CD4-positive, alpha-beta T cell (primary cell): ENCODE results near the gene LLGL1. TPM values are rescaled to one million over a fixed set of nuclear protein-coding genes. Genes with fewer than 3 reads are reported as not detected.

Experiments
- ATAC-seq: fragments of 200-7000 bp; cut with Tn5 transposase; one replicate; pipeline ENCODE4 v1.10.0; 2022; ENCODE audit warnings: mild to moderate bottlenecking; ENCODE audit not compliant: poor library complexity
- CTCF ChIA-PET: fragments of 350-600 bp; sonication (Branson Sonifier 250); formaldehyde crosslinking; loops from one replicate; lab custom pipeline; 2021; ENCODE audit warnings: antibody characterized with exemption, inconsistent platforms; lab: Charles Lee
- POLR2A ChIA-PET: fragments of 350-600 bp; sonication (Branson Sonifier 250); formaldehyde crosslinking; loops from one replicate; lab custom pipeline; 2021; ENCODE audit warnings: antibody characterized with exemption, inconsistent platforms; lab: Charles Lee
- DNase-seq, 14 experiments: peaks; one replicate each; pipeline ENCODE4 v3.0.0-alpha.2; 2013 to 2020; ENCODE audit warnings: mixed read lengths in 2 of 14
- H3K27ac ChIP-seq, 2 donors: one replicate each; pipeline versions ENCODE4 v1.5.1 to v1.7.0; 2013; ENCODE audit warnings: low read length in 2 of 2, low read depth in 1 of 2, mild to moderate bottlenecking in 1 of 2
- H3K27me3 ChIP-seq, 2 experiments: 1 replicate in 1 of 2; 2 replicates in 1 of 2; pipeline versions ENCODE4 v1.6.1 to v1.7.0; 2013; ENCODE audit warnings: low read length in 2 of 2, control low read depth in 1 of 2, mild to moderate bottlenecking in 1 of 2, moderate library complexity in 1 of 2; ENCODE audit not compliant: insufficient read depth in 2 of 2, control insufficient read depth in 1 of 2
- H3K36me3 ChIP-seq: one replicate; pipeline ENCODE4 v1.6.1; 2013; ENCODE audit warnings: low read length, control low read depth; ENCODE audit not compliant: insufficient read depth
- H3K4me1 ChIP-seq: one replicate; pipeline ENCODE4 v1.6.1; 2013; ENCODE audit warnings: low read length, control low read depth; ENCODE audit not compliant: insufficient read depth
- H3K4me3 ChIP-seq: one replicate; pipeline ENCODE4 v1.5.1; 2013; ENCODE audit warnings: mild to moderate bottlenecking, low read length, moderate library complexity
- H3K9me3 ChIP-seq, 2 experiments: 1 replicate in 1 of 2; 2 replicates in 1 of 2; pipeline versions ENCODE4 v1.6.1 to v1.7.0; 2013; ENCODE audit warnings: low read length in 2 of 2, mild to moderate bottlenecking in 2 of 2, control low read depth in 1 of 2, moderate library complexity in 1 of 2; ENCODE audit not compliant: control insufficient read depth in 1 of 2, insufficient read depth in 1 of 2
- H3K27ac Mint-ChIP-seq: one replicate; pipeline ENCODE4 v1.8.0; 2020; ENCODE audit warnings: mixed read lengths
- H3K27me3 Mint-ChIP-seq: one replicate; pipeline ENCODE4 v1.8.0; 2021; ENCODE audit warnings: mixed read lengths
- H3K36me3 Mint-ChIP-seq: one replicate; pipeline ENCODE4 v1.8.0; 2021; ENCODE audit warnings: low read depth, mixed read lengths
- H3K4me1 Mint-ChIP-seq: one replicate; pipeline ENCODE4 v1.8.0; 2021; ENCODE audit warnings: low read depth, mixed read lengths
- H3K4me3 Mint-ChIP-seq: one replicate; pipeline ENCODE4 v1.8.0; 2020; ENCODE audit warnings: mild to moderate bottlenecking, mixed read lengths
- H3K9me3 Mint-ChIP-seq: one replicate; pipeline ENCODE4 v1.8.0; 2020; ENCODE audit warnings: mixed read lengths
- intact Hi-C, 2 experiments: fragments of 100-400 bp; cut with DNase I in 1 of 2; cut with micrococcal nuclease in 1 of 2; formaldehyde crosslinking; loops; one replicate each; pipeline versions ENCODE4 v1.15.1 to v1.9.0; 2023 to 2025; cut with DNase I, micrococcal nuclease
- total RNA-seq, 174 experiments: library from RNA in 2 of 174; stranded (reverse) in 2 of 174; gene quantifications; one replicate each; pipeline ENCODE4 v1.2.3 and lab custom pipeline; 2021 to 2026
- TF ChIP-seq, protein P1 (sequence below): fragments of 200-600 bp; IDR thresholded peaks from one replicate; pipeline ENCODE4 v1.8.0; 2022; ENCODE audit warnings: antibody characterized with exemption, mild to moderate bottlenecking

LLGL1 gene
- total RNA-seq, 2 experiments from 2014 or later: 10.8 to 11.6 TPM

DNA sequence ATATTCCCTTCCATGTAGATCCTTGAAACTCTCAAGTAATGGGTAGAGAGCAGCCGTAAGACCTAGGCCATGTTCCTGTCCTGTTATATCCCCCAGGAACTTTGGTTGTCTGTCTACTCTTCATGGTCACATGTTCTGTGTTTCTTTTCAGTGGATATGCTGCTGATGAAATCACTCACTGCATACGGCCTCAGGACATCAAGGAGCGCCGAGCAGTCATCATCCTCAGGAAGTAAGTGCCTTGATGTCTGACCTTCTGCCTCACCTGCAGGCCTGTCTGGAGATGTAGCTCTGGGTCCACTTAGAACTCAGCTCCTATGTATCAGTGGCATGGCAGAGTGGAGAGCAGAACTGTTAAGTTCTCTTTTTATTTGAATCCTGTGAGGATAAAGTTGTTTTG, 30.6 kb upstream of the LLGL1 start:
- H3K4me3 Mint-ChIP-seq: no peak overlapping the region
- peaks cover 81% of the 10 kb centered on the region for H3K36me3 Mint-ChIP-seq
- Histone ChIP-seq H3K36me3 (peaks cover 57% of the 10 kb centered on the region), H3K27me3 (no peaks in the 10 kb centered on the region), H3K4me3 (no peak overlapping the region), H3K9me3 (no peaks in the 10 kb centered on the region), H3K27ac (no peak overlapping the region), H3K4me1 (peaks cover 67% of the 10 kb centered on the region)
- no peaks in the 10 kb centered on the region for H3K9me3 Mint-ChIP-seq
- peak overlapping the region; percentile 58 for H3K27ac Mint-ChIP-seq
- CTCF ChIA-PET: no interaction called here
- H3K27me3 Mint-ChIP-seq: no peaks in the 10 kb centered on the region
- ATAC-seq (no peak), DNase-seq (no peak)
- intact Hi-C loops: no loop called here
- peaks cover 71% of the 10 kb centered on the region for H3K4me1 Mint-ChIP-seq
- POLR2A ChIA-PET: interaction anchor here (4.7 kb wide), 1 partner anchor 11 kb away, joined by 17 read pairs; the partner anchor contains the start of gene ALKBH5
- TF ChIP-seq, protein P1, sequence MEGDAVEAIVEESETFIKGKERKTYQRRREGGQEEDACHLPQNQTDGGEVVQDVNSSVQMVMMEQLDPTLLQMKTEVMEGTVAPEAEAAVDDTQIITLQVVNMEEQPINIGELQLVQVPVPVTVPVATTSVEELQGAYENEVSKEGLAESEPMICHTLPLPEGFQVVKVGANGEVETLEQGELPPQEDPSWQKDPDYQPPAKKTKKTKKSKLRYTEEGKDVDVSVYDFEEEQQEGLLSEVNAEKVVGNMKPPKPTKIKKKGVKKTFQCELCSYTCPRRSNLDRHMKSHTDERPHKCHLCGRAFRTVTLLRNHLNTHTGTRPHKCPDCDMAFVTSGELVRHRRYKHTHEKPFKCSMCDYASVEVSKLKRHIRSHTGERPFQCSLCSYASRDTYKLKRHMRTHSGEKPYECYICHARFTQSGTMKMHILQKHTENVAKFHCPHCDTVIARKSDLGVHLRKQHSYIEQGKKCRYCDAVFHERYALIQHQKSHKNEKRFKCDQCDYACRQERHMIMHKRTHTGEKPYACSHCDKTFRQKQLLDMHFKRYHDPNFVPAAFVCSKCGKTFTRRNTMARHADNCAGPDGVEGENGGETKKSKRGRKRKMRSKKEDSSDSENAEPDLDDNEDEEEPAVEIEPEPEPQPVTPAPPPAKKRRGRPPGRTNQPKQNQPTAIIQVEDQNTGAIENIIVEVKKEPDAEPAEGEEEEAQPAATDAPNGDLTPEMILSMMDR: no peak

DNA sequence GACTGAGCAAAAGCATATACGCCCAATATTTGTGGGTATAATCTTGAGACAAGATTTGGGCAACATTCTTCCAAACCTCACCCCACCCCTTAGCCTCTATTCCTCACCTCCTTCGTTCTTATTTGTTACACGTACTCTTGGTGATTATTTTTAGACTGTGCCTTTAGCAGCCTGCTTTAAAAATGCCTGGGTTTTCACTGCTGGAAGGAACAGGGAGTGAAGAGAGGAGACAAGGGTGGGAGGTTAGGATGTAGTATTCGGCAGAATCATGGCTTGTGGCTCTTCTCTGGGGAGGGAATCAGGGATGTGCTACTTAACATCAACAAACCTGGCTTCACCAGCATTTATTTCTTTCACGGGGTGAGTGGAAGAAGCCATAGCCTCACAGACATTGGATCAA, 30.2 kb upstream of the LLGL1 start:
- Histone ChIP-seq H3K27me3 (no peaks in the 10 kb centered on the region), H3K4me3 (no peak overlapping the region), H3K36me3 (peaks cover 57% of the 10 kb centered on the region), H3K27ac (no peak overlapping the region), H3K9me3 (no peaks in the 10 kb centered on the region), H3K4me1 (peaks cover 65% of the 10 kb centered on the region)
- H3K9me3 Mint-ChIP-seq: no peaks in the 10 kb centered on the region
- ATAC-seq: no peak
- no peak overlapping the region for H3K4me3 Mint-ChIP-seq
- H3K4me1 Mint-ChIP-seq: peaks cover 69% of the 10 kb centered on the region
- no peak for DNase-seq
- intact Hi-C loops: no loop called here
- H3K27ac Mint-ChIP-seq: peak overlapping the region; percentile 58
- no peaks in the 10 kb centered on the region for H3K27me3 Mint-ChIP-seq
- TF ChIP-seq, protein P1: no peak
- ChIA-PET CTCF (no interaction called here), POLR2A (interaction anchor here (4.7 kb wide), 1 partner anchor 11 kb away, joined by 17 read pairs; the partner anchor contains the start of gene ALKBH5)
- H3K36me3 Mint-ChIP-seq: peaks cover 81% of the 10 kb centered on the region

DNA sequence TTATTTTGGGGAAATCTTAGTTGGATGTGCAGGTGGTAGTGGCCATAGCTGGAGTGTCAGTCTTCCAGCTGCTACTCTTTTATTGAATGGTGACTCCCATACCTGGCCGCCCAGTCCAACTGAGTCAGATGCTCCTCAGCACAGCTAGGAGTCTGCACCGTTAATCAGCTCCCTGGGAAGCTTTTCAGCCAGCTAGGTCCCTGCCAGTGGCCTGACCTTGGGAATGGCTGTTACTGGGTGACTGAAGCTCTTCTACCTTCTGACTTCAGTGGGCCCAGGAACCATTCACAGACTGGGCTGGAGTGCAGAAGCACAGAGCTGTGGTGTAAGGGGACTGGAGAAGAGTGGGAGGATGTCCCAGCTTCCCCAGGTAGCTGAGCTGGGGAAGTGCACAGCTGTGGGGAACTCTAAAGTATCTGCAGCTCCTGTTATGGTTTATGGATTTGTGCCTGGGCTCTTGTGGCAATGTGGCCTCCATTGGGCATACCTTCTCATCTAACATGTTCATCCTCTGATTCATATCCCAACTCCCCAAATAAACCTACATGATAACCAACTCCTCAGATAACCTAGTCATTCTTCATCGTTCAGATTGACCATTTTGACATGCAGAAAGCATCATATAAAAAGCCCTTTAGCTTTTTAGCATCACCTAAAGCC, 27.8 kb upstream of the LLGL1 start:
- H3K27ac Mint-ChIP-seq: peak overlapping the region; percentile 70
- H3K9me3 ChIP-seq: no peaks in the 10 kb centered on the region
- peaks cover 54% of the 10 kb centered on the region for H3K4me1 ChIP-seq
- H3K27me3 ChIP-seq: no peaks in the 10 kb centered on the region
- no peak overlapping the region for H3K4me3 Mint-ChIP-seq
- no peak overlapping the region for H3K27ac ChIP-seq
- H3K4me3 ChIP-seq: no peak overlapping the region
- POLR2A ChIA-PET: interaction anchor here (0.6 to 4.7 kb wide), 2 partner anchors 14 to 16 kb away, joined by 3 to 17 read pairs; partner anchors contain the start of gene ALKBH5
- H3K36me3 ChIP-seq: peaks cover 67% of the 10 kb centered on the region
- no peaks in the 10 kb centered on the region for H3K9me3 Mint-ChIP-seq
- no peak for ATAC-seq
- DNase-seq: no peak
- TF ChIP-seq, protein P1: no peak
- H3K36me3 Mint-ChIP-seq: peaks cover 78% of the 10 kb centered on the region
- intact Hi-C loops: no loop called here
- CTCF ChIA-PET: no interaction called here
- no peaks in the 10 kb centered on the region for H3K27me3 Mint-ChIP-seq
- peaks cover 56% of the 10 kb centered on the region for H3K4me1 Mint-ChIP-seq
